GM19455 (cell line): Measurements from ENCODE around the gene ITPKB.
"Not testable (repeated sequence)": the region's sequence is repeated elsewhere in the genome, so short reads cannot be mapped to it uniquely, and the experiment has no call there.

Experiments used
- ATAC-seq: cut with Tn5 transposase; IDR thresholded peaks from one replicate; pipeline ENCODE4 v1.9.1; 2021; ENCODE audit not compliant: unreplicated experiment

The ITPKB gene

GRCh38 chr1:226605318-226605950, 133.6 kb downstream of the ITPKB start:
- ATAC-seq, result no peak

GRCh38 chr1:226604560-226605317, 134.3 kb downstream of the ITPKB start:
- ATAC-seq, result no peak

DNA sequence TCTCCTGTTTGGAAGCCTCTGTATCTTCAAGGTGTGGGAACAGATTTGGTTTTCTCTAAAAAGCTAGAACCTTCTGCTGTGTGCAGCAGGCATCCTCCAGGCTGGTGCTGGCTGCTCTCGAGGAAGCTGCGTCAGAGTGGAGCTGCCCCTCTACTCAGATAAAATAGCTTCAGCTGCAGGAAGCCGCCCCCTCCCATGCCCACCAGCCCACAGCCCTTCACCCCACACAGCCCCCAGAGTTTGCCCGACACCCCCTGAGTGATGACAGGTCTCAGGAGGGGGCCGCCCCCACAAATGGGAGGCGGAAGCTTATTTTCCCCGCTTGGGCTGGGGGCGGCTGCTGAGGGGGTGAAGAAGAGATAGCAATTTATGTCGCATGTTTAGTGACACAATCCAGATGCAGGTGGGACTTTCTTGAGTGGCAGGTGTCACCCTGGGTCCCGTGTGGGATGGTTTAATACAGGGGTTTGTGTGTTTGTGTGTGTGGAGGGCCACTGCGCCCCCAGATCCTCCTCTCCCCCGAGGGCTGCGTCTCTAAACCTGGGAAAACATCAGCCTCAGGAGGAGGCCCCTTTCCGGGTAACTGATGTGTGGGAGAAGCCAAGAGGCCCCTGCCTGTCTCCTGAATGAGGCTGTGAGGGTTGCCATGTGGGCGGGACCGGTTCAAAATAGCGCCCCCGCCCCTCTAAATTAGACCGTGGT, 135.1 kb downstream of the ITPKB start:
- ATAC-seq, result no peak

- no peak for ATAC-seq
These were observed 135.8 kb downstream of the ITPKB start for GRCh38 chr1:226603022-226603857.

GRCh38 chr1:226602186-226603021, 136.7 kb downstream of the ITPKB start:
- no peak for ATAC-seq

DNA sequence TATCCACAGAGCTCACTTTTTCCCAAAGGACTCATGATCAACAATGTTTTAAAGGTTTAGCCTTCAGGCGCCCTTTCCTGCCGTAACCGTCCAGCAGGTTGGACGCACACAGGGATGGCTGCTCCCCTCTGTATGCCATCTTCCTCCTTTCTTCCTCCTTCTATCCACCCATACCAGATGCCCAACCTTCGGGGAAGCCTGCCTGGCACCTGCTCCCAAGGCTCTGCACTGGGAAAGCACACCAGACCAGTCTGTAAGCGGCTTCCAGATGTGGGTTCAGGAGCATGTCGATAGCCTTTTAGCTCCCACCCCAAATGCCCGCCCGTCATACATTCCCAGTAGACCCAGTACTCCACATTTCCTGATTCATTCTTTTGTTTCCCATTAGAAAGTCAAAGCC, 137.6 kb downstream of the ITPKB start:
- ATAC-seq, result no peak

DNA sequence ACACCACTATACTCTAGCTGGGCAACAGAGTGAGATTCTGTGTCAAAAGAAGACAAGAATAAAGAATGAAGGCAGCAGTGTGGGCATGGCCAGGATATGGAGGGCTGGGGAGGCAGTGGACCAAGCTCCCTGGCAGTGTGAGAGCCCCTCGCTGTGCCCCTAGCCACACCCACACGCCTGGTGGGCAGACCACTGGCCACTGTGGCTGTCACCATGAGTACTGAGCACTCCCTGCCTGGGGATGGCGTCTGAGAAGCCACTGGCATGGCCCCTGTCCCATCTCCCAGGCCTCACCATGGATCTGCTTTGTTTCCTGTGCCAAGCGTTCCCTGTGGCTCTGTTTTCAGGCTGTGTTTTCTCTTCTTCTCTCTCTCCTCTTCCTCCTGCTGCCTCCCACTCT, 138.8 kb downstream of the ITPKB start:
- no peak for ATAC-seq

DNA sequence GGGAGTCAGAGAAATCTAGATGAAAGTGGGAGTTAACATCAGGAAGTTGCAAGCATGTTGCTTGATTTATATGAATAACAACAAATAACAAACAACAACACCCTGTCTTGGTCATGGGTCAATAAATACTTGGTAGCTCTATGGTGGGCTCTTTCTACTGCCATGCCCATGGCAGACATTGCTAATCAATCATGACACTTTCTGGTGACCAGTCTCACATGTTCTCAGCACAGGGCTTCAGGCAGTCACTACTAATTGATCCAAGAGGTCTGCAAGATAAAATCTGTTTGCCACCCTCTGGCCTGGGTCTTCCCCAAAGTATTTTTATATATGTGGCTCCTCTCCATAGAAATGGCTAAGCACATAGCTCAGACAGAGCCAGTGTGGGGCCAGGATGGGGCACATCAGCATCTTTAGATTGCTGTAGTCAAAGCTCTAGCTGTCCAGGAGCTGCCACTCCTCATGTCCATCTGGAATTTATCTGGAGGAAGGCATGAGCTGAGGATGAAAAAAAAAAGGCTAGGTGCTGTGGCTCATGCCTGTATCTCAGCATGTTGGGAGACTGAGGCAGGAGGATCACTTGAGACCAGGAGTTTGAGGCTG, 139.3 kb downstream of the ITPKB start:
- ATAC-seq, result no peak

- ATAC-seq, result not testable (repeated sequence)
These were observed 140.1 kb downstream of the ITPKB start for GRCh38 chr1:226598955-226599354.

GRCh38 chr1:226598455-226598849, 140.6 kb downstream of the ITPKB start:
- ATAC-seq, result no peak

- ATAC-seq, result no peak
These were observed 141.2 kb downstream of the ITPKB start for GRCh38 chr1:226597616-226598454.

DNA sequence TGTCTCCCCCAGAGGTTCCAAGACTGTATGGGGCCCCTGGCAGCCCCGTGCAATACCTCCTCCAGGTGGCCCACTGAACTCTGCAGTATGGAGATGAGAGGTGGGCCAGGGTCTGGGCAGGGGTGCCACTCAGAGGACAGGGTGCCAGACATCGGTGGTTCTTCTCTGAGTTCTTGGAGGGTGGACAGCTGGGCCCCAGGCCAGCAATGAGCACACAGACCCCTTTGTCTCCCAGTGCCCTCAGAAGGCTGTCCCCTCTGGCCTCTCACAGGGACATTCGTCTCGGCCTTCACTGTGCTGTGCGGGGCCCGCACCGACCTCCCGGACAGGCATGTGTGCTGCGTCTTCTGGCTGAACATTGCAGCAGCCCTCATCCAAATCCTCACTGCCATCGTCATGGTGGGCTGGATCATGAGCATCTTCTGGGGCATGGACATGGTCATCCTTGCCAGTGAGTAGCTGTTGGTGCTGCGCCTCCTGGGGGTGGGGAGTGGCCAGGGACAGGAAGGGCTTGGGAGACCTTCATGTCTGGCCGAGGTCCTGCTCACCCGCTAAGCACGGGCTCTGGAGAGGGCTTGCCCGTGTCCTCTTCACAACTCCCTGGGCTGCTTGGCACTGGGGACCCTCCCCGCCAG, 142.4 kb downstream of the ITPKB start:
- no peak for ATAC-seq

GRCh38 chr1:226593541-226593940, 145.5 kb downstream of the ITPKB start:
- ATAC-seq, result no peak

DNA sequence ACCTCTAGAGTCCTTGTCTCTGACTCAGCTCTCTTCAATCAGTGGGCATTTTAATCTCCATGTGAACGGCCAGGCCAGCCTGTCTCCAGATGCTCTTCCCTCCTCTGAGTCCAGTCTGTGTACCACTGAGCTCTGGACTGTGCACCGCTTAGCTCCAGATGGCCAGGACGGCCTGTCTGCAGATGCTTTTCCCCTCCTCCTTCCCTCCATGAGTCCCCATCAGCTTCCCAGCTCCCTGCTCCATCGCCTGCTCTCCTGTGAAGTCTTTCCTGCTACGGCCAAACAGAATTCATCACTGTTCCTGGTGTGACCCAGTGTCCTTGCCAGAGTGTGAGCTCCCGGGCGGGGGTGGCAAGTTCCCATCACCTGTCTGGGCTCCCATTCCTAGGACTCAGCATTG, 148.5 kb downstream of the ITPKB start:
- ATAC-seq, result no peak

- ATAC-seq, result no peak
These were observed 149.9 kb downstream of the ITPKB start for GRCh38 chr1:226589008-226589733.

DNA sequence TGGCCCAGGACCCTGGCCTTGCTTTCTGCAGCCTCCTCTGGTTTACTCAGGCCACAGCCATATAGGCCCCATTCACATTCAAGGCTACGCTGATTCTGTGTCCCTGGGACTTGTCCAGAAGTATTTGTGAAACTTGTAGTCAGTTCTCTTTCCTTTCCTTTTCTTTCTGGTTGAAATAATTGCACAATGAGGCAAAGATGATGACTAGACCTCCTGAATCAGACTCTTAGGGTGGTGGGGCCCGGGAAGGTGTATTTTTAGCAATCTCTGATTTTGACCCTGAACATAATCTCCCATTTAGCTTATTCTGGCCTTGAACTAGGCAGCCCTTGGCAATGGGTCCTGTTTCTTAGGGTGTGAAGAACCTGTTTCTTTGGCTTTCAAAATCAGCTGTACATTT, 150.6 kb downstream of the ITPKB start:
- ATAC-seq, result no peak

- no peak for ATAC-seq
These were observed 152.2 kb downstream of the ITPKB start for GRCh38 chr1:226586650-226587422.
